DOHH2 (cell line): ENCODE measurements around the gene AHRR.

Experiments used
- EZH2phosphoT487 ChIP-seq: fragments of 200-600 bp; sonication (generic); IDR thresholded peaks from 2 replicates; pipeline ENCODE4 v1.6.1; 2017; ENCODE audit warnings: borderline replicate concordance, mild to moderate bottlenecking, antibody characterized with exemption, low read length, moderate library complexity, mixed read lengths
- TF ChIP-seq, protein P1 (sequence below): fragments of 200-600 bp; sonication (generic); IDR thresholded peaks from one replicate; pipeline ENCODE4 v1.5.1; 2014; ENCODE audit warnings: antibody characterized with exemption, mild to moderate bottlenecking, low read depth, low read length; ENCODE audit not compliant: poor library complexity, severe bottlenecking

DNA sequence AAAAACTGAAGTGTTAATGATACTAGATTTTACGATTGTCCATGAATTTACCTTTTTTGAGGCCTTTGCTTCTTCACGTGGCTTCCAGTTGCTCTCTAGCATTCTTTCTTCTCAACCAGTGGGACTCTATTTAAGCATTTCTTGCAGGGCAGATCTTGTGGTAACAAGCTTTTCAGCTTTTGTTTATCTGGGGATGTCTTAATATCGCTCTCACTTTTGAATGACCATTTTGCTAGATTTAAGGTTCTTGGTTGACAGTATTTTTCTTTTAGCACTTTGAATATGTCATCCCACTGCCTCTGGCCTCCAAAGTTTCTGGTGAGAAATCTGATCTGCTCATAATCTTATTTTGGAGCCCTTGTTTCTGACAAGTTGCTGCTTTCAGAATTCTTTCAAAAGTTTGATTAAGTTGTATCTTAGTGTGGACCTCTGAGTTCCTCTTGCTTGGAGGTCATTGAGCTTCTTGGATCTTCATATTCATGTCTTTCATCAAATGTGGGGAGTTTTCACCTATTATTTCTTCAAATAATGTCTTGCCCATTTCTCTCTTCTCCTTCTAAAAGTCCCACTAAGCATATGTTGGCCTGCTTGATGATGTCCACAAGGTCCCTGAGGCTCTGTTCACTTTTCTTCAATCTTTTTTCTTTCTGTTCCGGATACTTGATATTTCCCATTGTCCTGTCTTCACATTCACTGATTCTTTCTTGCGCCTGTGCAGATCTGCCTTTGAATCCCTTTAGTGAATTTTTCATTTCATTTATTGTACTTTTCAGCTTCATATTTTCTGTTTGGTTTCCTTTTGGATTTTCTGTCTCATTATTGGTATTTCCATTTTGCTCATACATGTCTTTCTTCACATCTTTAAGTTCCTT lies 130.3 kb downstream of the AHRR start:
- TF ChIP-seq, protein P1, sequence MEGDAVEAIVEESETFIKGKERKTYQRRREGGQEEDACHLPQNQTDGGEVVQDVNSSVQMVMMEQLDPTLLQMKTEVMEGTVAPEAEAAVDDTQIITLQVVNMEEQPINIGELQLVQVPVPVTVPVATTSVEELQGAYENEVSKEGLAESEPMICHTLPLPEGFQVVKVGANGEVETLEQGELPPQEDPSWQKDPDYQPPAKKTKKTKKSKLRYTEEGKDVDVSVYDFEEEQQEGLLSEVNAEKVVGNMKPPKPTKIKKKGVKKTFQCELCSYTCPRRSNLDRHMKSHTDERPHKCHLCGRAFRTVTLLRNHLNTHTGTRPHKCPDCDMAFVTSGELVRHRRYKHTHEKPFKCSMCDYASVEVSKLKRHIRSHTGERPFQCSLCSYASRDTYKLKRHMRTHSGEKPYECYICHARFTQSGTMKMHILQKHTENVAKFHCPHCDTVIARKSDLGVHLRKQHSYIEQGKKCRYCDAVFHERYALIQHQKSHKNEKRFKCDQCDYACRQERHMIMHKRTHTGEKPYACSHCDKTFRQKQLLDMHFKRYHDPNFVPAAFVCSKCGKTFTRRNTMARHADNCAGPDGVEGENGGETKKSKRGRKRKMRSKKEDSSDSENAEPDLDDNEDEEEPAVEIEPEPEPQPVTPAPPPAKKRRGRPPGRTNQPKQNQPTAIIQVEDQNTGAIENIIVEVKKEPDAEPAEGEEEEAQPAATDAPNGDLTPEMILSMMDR: no peak
- no peak for TF ChIP-seq EZH2phosphoT487
